Stomach (tissue), 9 donors: ENCODE measurements around the gene HHIPL1. TPM values are rescaled to one million over a fixed set of nuclear protein-coding genes. Genes with fewer than 3 reads are reported as not detected.

Experiments used
- DNase-seq, 2 donors: peaks; one replicate each; pipeline versions ENCODE4 v3.0.0 to v3.0.0-alpha.2; 2013 to 2019
- H3K27ac ChIP-seq, 5 donors: fragments of 200-600 bp in 4 of 5; sonication (generic) in 4 of 5; one replicate each; pipeline ENCODE4 v1.5.1; 2013 to 2019; ENCODE audit warnings: mild to moderate bottlenecking in 1 of 5, moderate library complexity in 1 of 5
- H3K27me3 ChIP-seq, 3 donors: fragments of 200-600 bp; sonication (generic); one replicate each; pipeline ENCODE4 v1.5.1; 2017 to 2019; ENCODE audit warnings: mixed run types in 1 of 3
- H3K36me3 ChIP-seq, 4 donors: fragments of 200-600 bp; sonication (generic); 1 replicate in 3 of 4; 2 replicates in 1 of 4; pipeline ENCODE4 v1.5.1; 2016 to 2019
- H3K4me1 ChIP-seq, 4 donors: fragments of 200-600 bp; sonication (generic); one replicate each; pipeline ENCODE4 v1.5.1; 2016 to 2019
- H3K4me3 ChIP-seq, 4 donors: fragments of 200-600 bp; sonication (generic) in 3 of 4; one replicate each; pipeline ENCODE4 v1.5.1; 2016 to 2019; ENCODE audit warnings: mild to moderate bottlenecking in 1 of 4
- H3K9me3 ChIP-seq, 4 donors: fragments of 200-600 bp; sonication (generic); one replicate each; pipeline ENCODE4 v1.5.1; 2016 to 2019
- CTCF ChIP-seq, 7 experiments: fragments of 450-650 bp in 4 of 7; fragments of 200-600 bp in 3 of 7; sonication (generic) in 3 of 7; IDR thresholded peaks; one replicate each; pipeline ENCODE4 v1.5.1; 2016 to 2019; ENCODE audit warnings: antibody characterized with exemption in 7 of 7, control low read depth in 2 of 7, mild to moderate bottlenecking in 1 of 7
- EP300 ChIP-seq: sonication (generic); formaldehyde crosslinking; IDR thresholded peaks from one replicate; pipeline ENCODE4 v1.6.1; 2017; ENCODE audit warnings: antibody characterized with exemption
- POLR2A ChIP-seq, 4 donors: fragments of 450-650 bp; IDR thresholded peaks; one replicate each; pipeline ENCODE4 v1.6.1; 2016; ENCODE audit warnings: antibody characterized with exemption in 4 of 4, control low read depth in 2 of 4, mild to moderate bottlenecking in 1 of 4, moderate library complexity in 1 of 4
- POLR2AphosphoS5 ChIP-seq, 3 donors: sonication (generic); formaldehyde crosslinking; IDR thresholded peaks; one replicate each; pipeline ENCODE4 v1.6.1; 2016; ENCODE audit warnings: antibody characterized with exemption in 3 of 3
- whole genome bisulfite sequencing, 5 donors: extraction: QIAGEN DNeasy Blood & Tissue Kit in 3 of 5; methylation state at CpG; one replicate each; pipeline versions ENCODE4 v1.1.5 to v1.1.7; 2013 to 2018; 5-methylcytosine and 5-hydroxymethylcytosine counted together
- intact Hi-C: fragments of 100-400 bp; cut with DNase I; formaldehyde crosslinking; loops from one replicate; pipeline ENCODE4 v1.15.1; 2023; ENCODE audit warnings: low total_unique reads
- polyA plus RNA-seq, 3 donors: library from polyadenylated mRNA; stranded (reverse); fragments of 200-250 nt; gene quantifications; one replicate each; pipeline ENCODE4 v1.2.3, GENCODE V29; 2013
- total RNA-seq, 5 donors: library from RNA; depleted of rRNA; stranded (reverse); fragments of >200 nt; gene quantifications; one replicate each; pipeline versions ENCODE4 v1.1.0 to v1.2.3, GENCODE V29; 2014 to 2016
- donor health status: healthy with polysubstance abuse.
- donor health status: Bipolar disorder and iron deficiency.
- donor health status: healthy.

Gene HHIPL1
- total and polyA plus RNA-seq, 8 donors = 0.15 to 2.0 (median 0.68) TPM; not detected in 1

DNA sequence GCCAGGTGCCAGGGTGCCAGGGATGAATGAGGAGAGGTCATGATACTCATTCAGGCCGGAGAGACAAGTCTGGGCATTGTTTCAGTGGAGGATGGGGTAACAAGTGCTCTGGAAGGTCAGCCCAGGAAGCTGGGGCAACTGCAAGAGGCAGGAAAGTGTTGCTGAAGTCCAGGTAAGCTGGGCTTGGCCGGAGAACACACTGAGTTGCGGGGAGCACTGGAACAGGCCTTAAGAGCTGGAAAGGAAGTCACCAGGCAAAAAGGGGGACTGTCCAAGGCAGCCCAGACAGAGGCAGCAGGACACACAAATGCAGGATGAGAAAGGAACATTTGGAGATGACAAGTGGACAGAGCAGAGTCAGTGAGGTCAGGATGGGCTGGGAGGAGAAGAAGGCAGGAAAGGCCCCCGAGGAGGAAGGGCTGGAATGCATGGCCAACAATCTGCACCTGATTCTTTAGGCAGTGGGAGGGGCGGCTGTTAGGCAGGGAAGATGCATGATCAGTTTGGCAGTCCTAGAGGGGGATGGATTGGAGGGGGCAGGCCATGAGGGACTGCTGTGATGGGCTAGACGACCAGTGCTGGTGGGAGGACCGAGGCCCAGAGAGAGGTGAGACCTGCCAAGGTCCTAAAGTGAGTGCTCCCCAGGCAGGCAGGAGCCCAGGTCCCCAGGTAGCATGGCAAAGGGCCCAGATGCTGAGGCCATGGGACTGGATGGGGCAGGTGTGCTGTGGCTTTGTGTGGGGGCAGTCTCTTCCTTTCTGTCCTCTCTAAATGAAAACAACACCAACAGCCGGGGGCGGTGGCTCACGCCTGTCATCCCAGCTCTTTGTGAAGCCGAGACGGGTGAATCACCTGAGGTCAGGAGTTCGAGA, 17.2 kb upstream of the HHIPL1 start:
- Histone ChIP-seq H3K36me3 (no peaks in the 10 kb centered on the region), H3K4me3 (no peak overlapping the region), H3K4me1 (peaks cover 0 to 24% (median 14%) of the 10 kb centered on the region in 4 donors), H3K9me3 (no peaks in the 10 kb centered on the region), H3K27ac (no peak overlapping the region), H3K27me3 (peaks cover 0 to 6% (median 0%) of the 10 kb centered on the region in 3 donors)
- DNase-seq = no peak
- intact Hi-C loops = no loop called here
- no peak for TF ChIP-seq CTCF (IDR thresholded peaks at IDR 0.05)
- no peak for TF ChIP-seq POLR2AphosphoS5 (IDR thresholded peaks at IDR 0.05)
- TF ChIP-seq EP300 = no peak
- TF ChIP-seq POLR2A (IDR thresholded peaks at IDR 0.05) = no peak
- WGBS, 5 donors = 82 to 84% (median 83%) methylated on average over 13 of the region's 13 CpGs

DNA sequence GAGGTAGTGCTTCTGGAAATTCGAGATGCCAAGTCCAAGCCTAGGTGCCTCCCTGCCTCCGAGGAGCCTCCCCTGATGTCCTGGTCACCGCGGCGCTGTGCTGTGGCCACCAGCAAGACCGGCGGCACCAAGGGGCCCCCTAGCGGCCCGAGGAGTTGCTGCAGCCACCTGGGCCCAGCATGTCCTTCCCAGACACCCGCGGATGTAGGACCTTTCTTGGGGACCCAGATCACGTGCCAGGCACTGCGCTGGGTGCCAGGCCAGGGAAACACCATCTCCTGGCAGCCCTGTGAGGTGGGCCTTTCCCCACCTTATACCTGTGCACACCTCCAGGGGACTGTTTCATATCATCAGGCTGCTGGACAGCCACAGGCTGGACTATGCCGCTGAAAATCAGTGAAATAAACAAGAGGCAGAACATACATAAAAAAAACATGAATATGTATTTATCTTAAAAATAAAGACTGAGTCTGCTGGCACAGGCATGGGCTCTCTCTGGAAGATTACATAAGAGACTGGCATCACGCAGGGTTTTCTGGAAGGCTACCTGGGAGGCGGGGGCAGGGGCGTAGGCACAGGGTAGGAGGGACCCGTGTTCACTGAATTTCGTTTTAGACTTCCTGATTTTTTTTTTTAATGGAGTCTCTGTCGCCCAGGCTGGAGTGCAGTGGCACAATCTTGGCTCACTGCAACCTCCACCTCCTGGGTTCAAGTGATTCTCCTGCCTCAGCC, 15.9 kb upstream of the HHIPL1 start:
- H3K9me3 ChIP-seq = no peaks in the 10 kb centered on the region
- no peaks in the 10 kb centered on the region for H3K36me3 ChIP-seq
- TF ChIP-seq CTCF (IDR thresholded peaks at IDR 0.05) (peak in 6 of 7 experiments; percentile 79 to 98 (median 96)), EP300 (no peak), POLR2AphosphoS5 (IDR thresholded peaks at IDR 0.05) (peak in 1 of 3 donors; percentile 54), POLR2A (IDR thresholded peaks at IDR 0.05) (no peak)
- peak; percentile 87 to 91 for DNase-seq
- peaks cover 0 to 18% (median 0%) of the 10 kb centered on the region in 3 donors for H3K27me3 ChIP-seq
- H3K4me3 ChIP-seq = no peak overlapping the region
- WGBS, 5 donors = 17 to 41% (median 24%) methylated on average over 9 to 20 of the region's 20 CpGs
- H3K27ac ChIP-seq = no peak overlapping the region
- H3K4me1 ChIP-seq = peaks cover 0 to 22% (median 9%) of the 10 kb centered on the region in 4 donors
- intact Hi-C loops = no loop called here

GRCh38 chr14:99630202-99630601, 14.7 kb upstream of the HHIPL1 start:
- 68 to 75% (median 71%) methylated on average over 7 to 8 of the region's 8 CpGs for WGBS, 5 donors

More at GRCh38 chr14:99630202-99630601, 14.7 kb upstream of the HHIPL1 start:
- TF ChIP-seq EP300 (no peak), CTCF (IDR thresholded peaks at IDR 0.05) (no peak), POLR2A (IDR thresholded peaks at IDR 0.05) (no peak), POLR2AphosphoS5 (IDR thresholded peaks at IDR 0.05) (no peak)
- intact Hi-C loops = loop anchor here (5.0 kb wide), 1 partner anchor 113 kb away; no protein-coding TSS in a partner anchor
- DNase-seq = no peak
- no peak overlapping the region for H3K4me3 ChIP-seq
- H3K9me3 ChIP-seq = no peaks in the 10 kb centered on the region
- H3K27ac ChIP-seq = no peak overlapping the region
- no peaks in the 10 kb centered on the region for H3K36me3 ChIP-seq
- H3K4me1 ChIP-seq = peaks cover 0 to 10% (median 7%) of the 10 kb centered on the region in 4 donors
- peaks cover 0 to 13% (median 0%) of the 10 kb centered on the region in 3 donors for H3K27me3 ChIP-seq
